Neuron (in vitro differentiated cells): ENCODE data around the gene EN1.
A peak's percentile ranks its signal among the peaks of the same experiment; 100 is the strongest.

Experiments
- H2AFZ ChIP-seq: one replicate; pipeline ENCODE4 v1.6.1; 2013; ENCODE audit warnings: low read depth, mild to moderate bottlenecking, inconsistent platforms, low read length, moderate library complexity
- H3K27me3 ChIP-seq: one replicate; pipeline ENCODE4 v1.6.1; 2013; ENCODE audit warnings: low read length; ENCODE audit not compliant: insufficient read depth
- H3K36me3 ChIP-seq: one replicate; pipeline ENCODE4 v1.6.1; 2013; ENCODE audit warnings: low read length; ENCODE audit not compliant: insufficient read depth
- H3K4me1 ChIP-seq: one replicate; pipeline ENCODE4 v1.6.1; 2013; ENCODE audit warnings: low read length; ENCODE audit not compliant: insufficient read depth
- H3K4me3 ChIP-seq: 2 replicates; pipeline ENCODE4 v1.5.1; 2013; ENCODE audit warnings: mild to moderate bottlenecking, low read length, moderate library complexity
- H3K9me3 ChIP-seq: one replicate; pipeline ENCODE4 v1.6.1; 2013; ENCODE audit warnings: low read length

EN1 gene

GRCh38 chr2:118843483-118844132 is 3.8 kb downstream of the EN1 start:
- H3K27me3 ChIP-seq: peaks cover 89% of the 10 kb centered on the region
- peaks cover 3% of the 10 kb centered on the region for H3K9me3 ChIP-seq
- H3K36me3 ChIP-seq: no peaks in the 10 kb centered on the region
- H3K4me1 ChIP-seq: peaks cover 4% of the 10 kb centered on the region
- H2AFZ ChIP-seq: no peak overlapping the region
- H3K4me3 ChIP-seq: no peak overlapping the region

- Histone ChIP-seq H3K4me1 (peaks cover 4% of the 10 kb centered on the region), H3K4me3 (no peak overlapping the region), H3K9me3 (peaks cover 3% of the 10 kb centered on the region), H2AFZ (no peak overlapping the region), H3K36me3 (no peaks in the 10 kb centered on the region), H3K27me3 (peaks cover 89% of the 10 kb centered on the region)
Observed at GRCh38 chr2:118842661-118843482, 4.6 kb downstream of the EN1 start.

DNA sequence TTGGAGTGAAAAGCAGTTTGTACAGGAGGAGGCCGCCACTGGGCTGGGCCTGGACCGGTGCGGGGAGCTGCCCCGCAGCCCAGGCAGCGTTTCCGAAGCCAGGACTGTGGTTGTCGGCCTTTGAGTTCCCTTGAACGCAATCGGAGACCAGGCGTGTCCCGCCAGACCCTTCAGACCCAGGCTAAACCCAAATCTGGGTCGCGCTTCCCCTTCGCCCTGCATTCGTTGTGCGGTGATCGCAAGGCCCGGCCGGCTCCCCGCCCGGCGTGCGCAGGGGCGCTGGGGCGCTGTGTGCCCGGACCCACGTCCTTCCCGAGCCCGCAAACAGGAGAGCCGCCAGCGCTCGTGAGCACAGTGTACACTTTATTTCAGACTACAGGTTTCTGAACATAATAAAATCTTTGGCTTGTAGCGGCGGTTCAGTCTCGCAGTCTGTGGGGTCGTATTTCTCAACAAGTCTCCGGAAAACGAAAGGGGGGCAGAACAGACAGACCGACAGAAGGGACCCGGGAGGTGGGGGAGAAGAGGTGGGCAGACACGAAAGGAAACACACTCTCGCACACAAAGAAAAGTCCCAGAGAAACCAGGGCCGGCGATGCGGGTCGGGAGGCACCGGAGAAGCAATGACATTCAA is 5.5 kb downstream of the EN1 start:
- Histone ChIP-seq H3K9me3 (peaks cover 3% of the 10 kb centered on the region), H3K4me1 (peaks cover 4% of the 10 kb centered on the region), H3K36me3 (no peaks in the 10 kb centered on the region), H3K27me3 (peaks cover 93% of the 10 kb centered on the region), H2AFZ (no peak overlapping the region), H3K4me3 (no peak overlapping the region)

DNA sequence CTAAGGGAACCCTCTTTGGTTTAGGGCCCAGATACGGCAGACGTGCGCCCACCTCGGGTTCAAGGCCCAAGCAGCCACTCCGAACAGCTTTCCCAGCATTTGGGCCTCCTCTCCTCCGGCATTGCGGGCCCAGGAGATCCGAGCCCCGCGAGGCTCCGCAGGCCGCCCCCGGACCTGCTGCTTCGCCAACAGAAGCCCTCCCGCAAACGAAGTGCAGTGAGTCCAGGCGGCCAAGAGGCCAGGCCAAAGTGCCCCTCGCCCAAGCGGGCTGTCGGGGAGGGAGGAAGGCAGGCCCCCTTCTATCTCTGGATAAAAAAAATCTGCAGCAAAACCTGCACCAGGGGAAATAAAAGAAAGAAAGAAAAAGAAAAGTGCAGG is 6.0 kb downstream of the EN1 start:
- peaks cover 3% of the 10 kb centered on the region for H3K9me3 ChIP-seq
- H2AFZ ChIP-seq: no peak overlapping the region
- H3K36me3 ChIP-seq: no peaks in the 10 kb centered on the region
- H3K27me3 ChIP-seq: peaks cover 96% of the 10 kb centered on the region
- peaks cover 4% of the 10 kb centered on the region for H3K4me1 ChIP-seq
- no peak overlapping the region for H3K4me3 ChIP-seq

DNA sequence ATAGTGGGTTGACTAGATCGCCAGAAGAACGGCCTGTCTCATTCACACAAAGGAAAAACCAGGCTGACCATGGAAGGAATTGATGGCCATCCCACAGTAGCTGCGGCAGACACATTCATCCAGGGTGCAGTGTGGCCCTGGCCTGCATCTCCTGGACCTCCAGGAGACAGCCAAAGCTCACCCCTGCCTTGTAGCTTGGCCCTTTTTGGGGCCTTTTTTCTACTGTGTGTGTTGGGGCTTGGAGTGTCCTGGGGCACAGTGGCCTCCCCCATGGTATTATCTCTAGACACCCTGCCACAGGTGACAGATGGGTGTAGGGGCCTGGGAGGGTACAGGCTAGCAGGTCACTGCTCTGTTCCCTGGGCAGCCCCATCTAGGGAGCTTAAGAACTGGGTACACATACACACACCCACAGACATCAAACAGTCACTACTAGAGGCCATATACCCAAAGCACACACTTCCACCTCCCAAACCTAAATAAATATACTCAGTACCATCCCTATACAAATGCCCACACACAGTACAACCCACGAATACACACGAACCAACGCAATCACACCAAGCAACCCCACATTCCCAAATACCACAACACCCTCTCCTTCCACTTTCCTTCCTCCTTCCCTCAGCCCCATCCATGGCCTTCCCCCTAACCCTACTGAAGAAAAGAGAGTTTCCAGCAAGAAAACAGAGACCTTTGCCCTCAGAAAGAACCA is 8.6 kb downstream of the EN1 start:
- no peak overlapping the region for H3K4me3 ChIP-seq
- H3K4me1 ChIP-seq: peaks cover 4% of the 10 kb centered on the region
- peaks cover 97% of the 10 kb centered on the region for H3K27me3 ChIP-seq
- peaks cover 3% of the 10 kb centered on the region for H3K9me3 ChIP-seq
- no peaks in the 10 kb centered on the region for H3K36me3 ChIP-seq
- no peak overlapping the region for H2AFZ ChIP-seq

DNA sequence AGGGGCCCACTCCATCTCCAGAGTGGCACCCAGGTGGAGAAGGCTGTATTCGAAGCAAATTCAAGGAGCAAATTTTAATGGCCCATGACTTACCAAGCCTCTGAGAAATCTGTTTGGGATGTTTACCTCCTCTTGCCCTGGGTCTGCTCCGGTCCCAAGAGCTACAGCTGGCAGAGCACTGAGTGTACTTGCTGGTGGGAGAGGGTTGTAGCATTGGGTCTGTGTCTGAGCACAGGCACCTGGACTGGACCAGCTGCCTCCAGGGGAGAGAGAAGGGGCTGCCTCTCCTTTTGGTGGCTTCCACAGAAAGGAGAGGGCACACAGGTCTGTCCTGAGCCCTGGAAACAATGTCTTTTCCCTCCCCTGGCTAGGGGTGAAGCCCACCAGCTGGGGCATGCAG is 9.8 kb downstream of the EN1 start:
- Histone ChIP-seq H2AFZ (no peak overlapping the region), H3K4me1 (peaks cover 1% of the 10 kb centered on the region), H3K9me3 (no peaks in the 10 kb centered on the region), H3K27me3 (peaks cover 98% of the 10 kb centered on the region), H3K36me3 (no peaks in the 10 kb centered on the region), H3K4me3 (no peak overlapping the region)

- no peak overlapping the region for H2AFZ ChIP-seq
- no peaks in the 10 kb centered on the region for H3K9me3 ChIP-seq
- H3K36me3 ChIP-seq: no peaks in the 10 kb centered on the region
- no peaks in the 10 kb centered on the region for H3K4me1 ChIP-seq
- H3K4me3 ChIP-seq: no peak overlapping the region
- peaks cover 100% of the 10 kb centered on the region for H3K27me3 ChIP-seq
Observed at GRCh38 chr2:118837067-118837466, 10.4 kb downstream of the EN1 start.

GRCh38 chr2:118836411-118836930 is 11.0 kb downstream of the EN1 start:
- peaks cover 100% of the 10 kb centered on the region for H3K27me3 ChIP-seq
- peak overlapping the region; percentile 36 for H3K4me3 ChIP-seq
- H3K9me3 ChIP-seq: no peaks in the 10 kb centered on the region
- no peaks in the 10 kb centered on the region for H3K4me1 ChIP-seq
- no peaks in the 10 kb centered on the region for H3K36me3 ChIP-seq
- peak overlapping the region; percentile 75 for H2AFZ ChIP-seq

- no peaks in the 10 kb centered on the region for H3K9me3 ChIP-seq
- H3K36me3 ChIP-seq: no peaks in the 10 kb centered on the region
- no peaks in the 10 kb centered on the region for H3K4me1 ChIP-seq
- H3K4me3 ChIP-seq: peak overlapping the region; percentile 36
- H2AFZ ChIP-seq: peak overlapping the region; percentile 75
- peaks cover 100% of the 10 kb centered on the region for H3K27me3 ChIP-seq
Observed at GRCh38 chr2:118835746-118836410, 11.6 kb downstream of the EN1 start.

- H3K4me3 ChIP-seq: peak overlapping the region; percentile 36
- H3K4me1 ChIP-seq: no peaks in the 10 kb centered on the region
- peak overlapping the region; percentile 75 for H2AFZ ChIP-seq
- peaks cover 100% of the 10 kb centered on the region for H3K27me3 ChIP-seq
- no peaks in the 10 kb centered on the region for H3K36me3 ChIP-seq
- no peaks in the 10 kb centered on the region for H3K9me3 ChIP-seq
Observed at GRCh38 chr2:118834901-118835745, 12.3 kb downstream of the EN1 start.

- Histone ChIP-seq H3K4me3 (no peak overlapping the region), H3K27me3 (peaks cover 99% of the 10 kb centered on the region), H2AFZ (no peak overlapping the region), H3K9me3 (no peaks in the 10 kb centered on the region), H3K4me1 (no peaks in the 10 kb centered on the region), H3K36me3 (no peaks in the 10 kb centered on the region)
Observed at GRCh38 chr2:118834440-118834810, 13.0 kb downstream of the EN1 start.
